GM21515 (cell line): ENCODE data around the gene BRME1.
A peak's percentile ranks its signal among the peaks of the same experiment; 100 is the strongest.

Experiments
- ATAC-seq: cut with Tn5 transposase; IDR thresholded peaks from one replicate; pipeline ENCODE4 v1.9.1; 2021; ENCODE audit not compliant: unreplicated experiment

Gene BRME1

DNA sequence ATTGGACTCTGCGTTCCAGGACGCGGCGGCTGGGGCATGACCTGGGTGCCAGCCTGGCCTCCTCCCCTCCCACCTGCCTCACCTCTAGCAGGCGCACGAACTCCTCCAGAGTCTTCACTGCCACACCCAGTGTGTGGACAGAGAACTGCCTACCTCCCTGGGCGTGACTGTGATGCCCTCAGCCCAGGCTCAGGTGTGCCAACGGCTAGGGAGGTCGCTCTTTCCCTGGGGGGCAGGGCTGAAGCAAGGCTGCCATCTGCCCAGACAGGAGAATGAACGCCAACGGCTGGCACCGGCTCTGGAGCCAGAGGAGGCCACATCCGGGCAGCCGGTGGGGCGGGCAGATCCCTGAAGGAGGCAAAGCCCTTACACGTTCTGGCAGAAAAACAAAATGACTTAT is 17.6 kb downstream of the BRME1 start:
- ATAC-seq: no peak

DNA sequence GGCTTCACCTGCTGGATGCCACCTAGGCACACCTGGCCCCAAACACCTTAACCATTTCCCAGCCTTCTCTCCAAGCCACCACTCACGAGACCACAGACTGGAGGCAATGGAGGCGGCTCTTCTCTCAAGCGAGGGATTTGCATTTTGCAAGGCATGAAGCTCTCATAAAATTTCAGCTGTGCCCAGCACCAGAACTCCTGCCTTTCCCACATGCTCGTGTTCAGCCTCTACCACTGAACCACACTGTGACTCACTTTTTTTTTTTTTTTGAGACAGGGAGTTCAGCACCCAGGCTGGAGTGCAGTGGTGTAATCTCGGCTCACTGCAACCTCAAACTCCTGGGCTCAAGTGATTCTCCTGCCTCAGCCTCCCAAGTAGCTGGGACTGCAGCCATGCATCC is 18.4 kb downstream of the BRME1 start:
- ATAC-seq: no peak

DNA sequence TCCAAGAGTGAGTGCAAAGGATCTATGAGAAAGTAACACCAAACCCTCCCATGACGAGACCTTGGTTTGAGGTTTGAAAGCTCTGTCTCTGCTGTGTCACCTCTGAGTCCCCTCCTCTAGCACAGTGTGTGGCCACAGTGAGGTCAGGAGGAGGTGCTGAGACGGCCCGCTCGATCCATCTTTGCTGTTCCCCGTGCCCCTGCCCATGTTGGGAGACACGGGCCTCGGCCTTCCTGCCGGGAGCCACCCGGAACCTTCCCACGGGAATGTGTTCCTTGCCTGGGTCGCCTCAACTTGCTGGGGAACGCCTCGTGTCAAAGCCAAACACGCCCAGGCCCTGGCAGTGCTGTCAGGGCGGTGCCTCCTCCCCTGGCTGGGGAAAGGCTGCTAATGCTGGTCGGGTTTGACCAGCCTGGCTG is 18.9 kb downstream of the BRME1 start:
- ATAC-seq: no peak

DNA sequence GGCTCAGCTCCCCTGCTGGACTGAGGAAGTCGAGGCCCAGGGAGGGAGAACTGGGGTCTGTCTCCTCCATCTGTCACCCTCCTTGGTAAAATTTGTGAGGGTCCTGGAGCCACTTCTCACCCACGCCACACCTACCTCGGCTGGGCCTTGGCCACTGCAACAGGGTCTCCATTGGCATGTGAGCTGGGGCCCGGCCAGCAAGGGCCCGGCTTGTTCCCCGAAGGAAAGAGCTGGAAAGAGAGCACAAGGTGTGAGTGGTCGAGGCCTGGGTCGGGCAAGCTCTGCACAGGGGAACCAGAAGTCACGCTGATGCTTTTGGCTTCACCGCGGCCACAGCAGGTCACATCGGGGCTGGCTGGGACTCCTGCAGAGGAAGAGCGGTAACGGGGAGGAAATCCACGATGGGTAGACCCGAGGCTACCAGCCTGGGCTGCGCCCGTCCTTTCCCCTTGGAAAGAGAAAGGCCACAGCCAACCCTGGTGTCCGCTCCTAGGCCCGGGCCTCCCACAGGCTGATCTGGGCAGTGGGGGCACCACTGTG is 20.0 kb downstream of the BRME1 start:
- no peak for ATAC-seq

DNA sequence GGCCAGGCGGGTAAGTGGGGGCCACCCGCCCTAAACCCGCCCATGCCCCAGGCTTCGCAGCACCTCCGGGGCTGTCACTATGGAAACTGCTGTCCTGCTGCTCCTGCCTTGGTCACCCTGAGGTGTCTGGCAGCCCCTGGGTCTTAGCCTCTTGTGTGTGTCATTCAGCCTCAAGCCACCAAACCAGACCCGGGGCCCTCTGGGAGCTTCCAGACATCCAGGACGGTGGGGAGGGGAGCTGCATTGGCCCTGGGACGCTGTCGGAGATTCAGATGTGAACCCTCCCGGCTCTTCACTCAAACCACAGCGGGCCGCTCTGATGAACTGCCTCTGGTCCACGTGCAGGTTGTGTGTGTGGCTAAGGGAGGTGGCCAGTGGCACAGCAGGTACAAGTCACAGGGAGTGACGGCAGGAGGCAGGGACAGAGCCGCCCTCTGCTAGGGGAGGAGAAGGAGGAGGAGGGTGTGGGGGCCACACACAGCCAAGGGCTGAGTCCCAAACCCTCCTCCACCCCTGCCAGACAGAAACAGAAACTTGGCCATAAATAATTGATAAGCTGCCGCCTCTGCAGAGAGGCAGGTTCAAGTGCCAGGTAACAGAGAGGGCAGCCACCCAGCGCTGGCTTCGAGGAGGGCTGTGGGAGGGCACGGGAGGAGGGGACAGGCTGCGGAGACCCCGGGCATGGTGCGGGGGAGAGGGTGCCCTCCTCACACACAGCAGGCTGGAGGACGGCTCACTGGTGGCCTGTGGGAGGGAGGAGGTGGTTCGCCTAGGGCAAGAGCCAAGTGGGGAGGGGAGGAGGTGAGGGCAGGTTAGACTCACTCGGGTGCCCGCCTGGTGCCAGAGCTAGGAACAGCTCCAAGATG is 21.0 kb downstream of the BRME1 start:
- no peak for ATAC-seq

DNA sequence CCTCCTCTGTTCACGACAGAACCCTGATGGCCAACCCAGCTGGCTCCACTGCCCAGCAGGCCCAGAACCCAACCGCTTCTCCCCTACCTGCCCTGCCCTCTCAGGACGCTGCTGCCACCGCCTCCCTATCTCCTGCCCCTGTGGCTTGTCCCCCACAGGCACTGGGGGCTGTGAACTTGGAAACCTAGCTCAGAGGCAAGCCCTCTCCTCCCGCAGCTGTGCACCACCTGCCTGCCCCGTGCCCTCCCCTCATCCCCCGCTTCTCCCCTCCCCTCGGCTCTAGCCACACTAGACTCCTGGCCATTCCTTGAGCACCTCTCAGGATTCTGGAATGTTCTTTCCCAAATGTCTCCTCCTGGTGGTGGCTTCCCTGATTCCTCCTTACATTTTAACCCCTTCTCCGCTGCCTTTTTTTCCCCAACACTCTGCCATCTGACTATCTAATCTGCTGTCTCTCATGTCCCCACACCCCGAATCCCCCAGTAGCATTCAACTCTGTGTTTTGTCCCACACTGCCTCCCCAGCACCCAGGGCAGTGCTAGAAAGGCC is 22.3 kb downstream of the BRME1 start:
- no peak for ATAC-seq

DNA sequence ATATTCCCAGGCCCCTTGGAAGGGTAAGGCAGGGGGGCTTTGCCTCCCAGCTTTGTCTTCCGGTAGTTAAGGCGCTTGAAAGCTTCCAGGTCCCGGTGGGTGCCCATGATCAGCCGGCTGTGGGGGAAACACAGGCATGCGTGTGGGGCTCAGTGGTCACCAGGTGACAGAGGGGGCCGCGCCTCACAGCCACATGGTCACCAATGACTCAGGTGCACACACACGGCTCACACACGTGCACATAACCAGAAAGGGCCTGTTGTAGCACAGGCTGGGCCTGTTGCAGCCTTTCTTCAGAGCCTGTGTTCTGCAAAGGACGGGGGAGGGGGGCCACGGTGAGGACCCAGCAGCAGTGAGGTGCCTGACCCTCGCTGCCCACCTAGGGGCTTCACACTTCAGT is 23.1 kb downstream of the BRME1 start:
- ATAC-seq: no peak

DNA sequence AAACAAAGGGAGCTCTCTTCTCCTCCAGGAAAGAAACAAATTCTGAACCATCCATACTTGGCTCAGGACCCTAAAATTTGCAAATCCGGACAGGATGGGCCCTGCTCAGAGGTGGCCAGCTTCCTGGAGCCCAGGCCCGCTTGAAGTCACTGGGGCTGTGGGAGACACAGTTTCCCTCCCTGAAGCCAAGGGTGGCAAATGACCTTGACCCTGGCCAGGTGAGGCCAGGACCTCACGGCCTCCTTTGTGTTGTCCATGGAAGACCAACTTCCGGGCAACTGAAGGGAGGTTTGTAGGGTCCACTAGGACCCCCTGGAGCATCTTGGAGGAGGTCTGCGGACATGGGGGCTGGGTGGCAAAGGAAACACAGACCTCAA is 23.5 kb downstream of the BRME1 start:
- no peak for ATAC-seq

DNA sequence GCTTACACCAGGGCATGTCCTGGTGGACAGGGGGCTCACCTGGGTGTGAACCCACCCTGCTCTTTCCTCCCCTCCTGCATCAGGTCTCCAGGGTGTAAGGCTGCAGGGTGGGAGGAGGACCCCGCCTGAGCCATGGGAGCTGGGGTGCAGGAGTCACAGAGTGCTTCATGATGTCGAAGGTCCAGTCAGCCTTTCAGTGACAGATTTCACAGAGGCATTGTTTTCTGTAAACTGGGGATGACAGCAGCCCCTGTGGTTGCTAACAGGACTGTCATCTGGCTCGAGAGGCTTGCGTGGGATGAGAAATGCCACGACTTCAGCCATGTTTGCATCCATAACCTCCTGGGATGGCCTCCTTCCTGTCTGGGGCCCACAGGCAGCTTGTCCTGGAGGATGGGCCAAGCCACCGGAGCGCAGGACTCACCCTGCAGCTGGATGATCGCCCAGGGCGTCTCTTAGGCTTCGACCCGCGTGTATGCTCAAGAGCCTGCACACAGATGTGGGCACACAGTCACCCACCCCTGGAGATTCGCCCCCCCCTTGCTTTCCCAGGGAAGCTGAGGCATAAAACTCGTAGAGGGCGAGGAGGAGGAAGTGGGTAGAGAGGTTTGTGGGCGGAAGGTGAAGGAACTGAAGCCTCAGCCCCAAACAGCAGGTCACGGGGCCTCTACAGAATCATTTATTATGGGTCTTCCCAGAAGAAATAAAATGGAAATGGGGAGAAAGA is 24.1 kb downstream of the BRME1 start:
- ATAC-seq: no peak

DNA sequence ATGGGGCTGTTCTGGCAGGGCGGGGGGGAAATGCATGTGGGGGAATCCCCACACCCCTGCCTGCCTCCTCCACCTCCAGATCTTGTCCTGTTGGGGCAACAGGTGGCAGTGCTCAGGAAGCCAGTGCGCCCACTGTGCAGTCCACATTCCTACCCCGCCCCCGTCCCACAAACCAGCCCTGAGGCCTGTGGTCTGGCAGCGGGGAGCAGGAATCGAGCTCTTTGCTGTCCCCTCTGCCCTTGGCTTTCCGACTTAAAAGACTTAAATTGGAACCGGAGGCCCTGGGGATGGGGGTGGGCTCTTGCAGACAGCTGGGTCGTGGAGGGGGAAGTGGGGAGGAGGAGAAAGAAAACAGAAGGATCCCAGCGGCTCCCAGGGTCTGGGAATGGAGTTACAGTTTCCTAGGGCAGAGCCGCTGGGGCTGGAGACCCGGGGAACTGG is 24.6 kb downstream of the BRME1 start:
- ATAC-seq: no peak

DNA sequence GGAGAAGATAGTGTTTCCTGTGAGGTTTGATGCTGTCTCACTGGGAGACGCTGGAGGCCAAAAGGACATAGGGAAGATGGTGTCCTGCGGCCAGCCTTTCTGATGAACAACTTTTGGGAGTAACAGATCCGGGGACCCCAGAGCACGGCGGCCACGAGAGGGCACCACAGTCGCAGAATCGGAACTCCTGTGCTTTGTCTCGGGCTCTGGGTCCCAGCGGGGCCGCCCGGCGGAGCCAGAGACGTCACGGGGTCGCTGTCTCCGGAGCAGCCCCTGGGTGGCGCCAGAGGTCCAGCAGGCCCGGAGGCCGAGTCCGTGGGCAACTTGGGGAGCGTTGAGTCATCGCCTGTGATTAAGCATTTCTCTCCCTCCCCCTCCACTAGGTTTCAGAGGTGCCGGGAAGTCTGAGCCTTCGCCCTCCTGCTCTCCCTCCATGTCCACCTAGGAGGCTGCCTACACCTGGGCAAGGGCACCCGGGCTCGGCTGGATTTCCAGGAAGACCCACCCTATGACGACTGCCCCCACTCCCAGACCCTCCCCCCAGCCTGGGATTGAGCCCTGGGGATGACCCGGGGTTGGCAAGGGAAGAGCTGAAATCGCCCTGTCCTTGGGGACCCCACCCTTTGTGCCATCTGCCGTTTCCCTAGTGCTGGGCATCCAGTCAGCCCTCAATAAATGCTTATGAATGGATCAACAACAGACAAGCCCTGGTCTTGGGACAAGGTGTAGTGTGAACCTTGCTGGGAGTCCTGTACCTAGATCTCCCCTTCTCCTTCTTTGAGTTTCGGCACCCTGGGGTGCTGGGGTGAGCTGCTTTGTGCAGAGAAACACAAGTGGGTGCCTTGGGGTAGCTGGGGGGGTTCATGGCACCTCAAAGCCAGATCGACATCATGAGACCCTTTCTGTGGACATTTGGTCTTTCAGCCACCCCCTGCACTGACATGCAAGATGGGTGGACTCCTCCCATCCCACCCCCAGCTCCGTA is 25.6 kb downstream of the BRME1 start:
- peak; percentile 69 for ATAC-seq

DNA sequence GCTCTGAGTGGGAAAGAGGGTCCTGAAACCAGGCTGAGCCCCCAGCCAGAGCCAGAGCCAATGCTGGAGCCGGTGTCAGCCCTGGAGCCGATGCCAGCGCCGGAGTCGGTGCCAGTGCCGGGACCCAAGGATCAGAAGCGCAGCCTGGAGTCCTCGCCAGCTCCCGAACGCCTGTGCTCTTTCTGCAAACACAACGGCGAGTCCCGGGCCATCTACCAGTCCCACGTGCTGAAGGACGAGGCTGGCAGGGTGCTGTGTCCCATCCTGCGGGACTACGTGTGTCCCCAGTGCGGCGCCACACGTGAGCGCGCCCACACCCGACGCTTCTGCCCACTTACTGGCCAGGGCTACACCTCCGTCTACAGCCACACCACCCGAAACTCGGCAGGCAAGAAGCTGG is 28.6 kb downstream of the BRME1 start:
- no peak for ATAC-seq

DNA sequence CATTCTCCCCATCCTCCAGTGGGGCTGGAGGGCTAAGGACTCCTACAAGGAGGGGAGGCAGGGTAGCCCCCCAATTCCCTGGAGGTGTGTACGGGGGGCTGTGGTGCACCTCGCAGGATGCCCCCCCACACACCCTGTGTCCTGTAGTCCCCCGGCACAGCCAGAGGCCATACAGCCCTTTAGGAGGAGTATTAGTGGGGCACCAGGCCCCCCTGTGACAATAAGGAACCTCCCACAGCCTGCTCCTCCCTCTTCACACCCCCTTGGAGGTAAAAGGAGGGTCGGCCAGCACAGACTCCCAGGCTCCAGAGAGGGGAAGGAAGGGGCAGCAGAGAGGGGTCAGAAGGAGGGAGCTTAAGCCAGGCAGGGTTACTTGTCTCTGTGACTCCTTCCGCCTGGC is 29.1 kb downstream of the BRME1 start, which contains the start of gene NANOS3:
NANOS3 (plus strand) TSS at position 301 of the 400 bp plus-strand sequence. CDS start 115 bp downstream, outside the sequence.
- no peak for ATAC-seq

DNA sequence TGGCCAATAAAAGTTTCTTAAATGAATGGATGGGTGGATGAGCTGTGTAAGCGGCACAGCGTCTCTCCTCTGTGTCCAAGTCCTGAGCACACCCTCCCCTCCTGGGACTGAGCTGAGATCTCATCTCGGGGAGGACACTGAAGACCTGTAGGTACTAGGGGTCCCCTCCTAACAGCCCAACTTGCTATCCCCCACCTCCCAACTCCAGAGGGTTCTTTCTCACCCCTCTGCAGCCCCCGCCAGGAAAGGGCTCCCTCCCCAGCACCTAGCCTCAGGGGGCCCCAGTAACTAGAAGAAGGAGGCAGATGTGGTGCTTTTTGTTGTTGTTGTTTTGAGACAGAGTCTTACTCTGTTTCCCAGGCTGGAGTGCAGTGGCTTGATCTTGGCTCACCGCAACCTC is 30.1 kb downstream of the BRME1 start:
- no peak for ATAC-seq

DNA sequence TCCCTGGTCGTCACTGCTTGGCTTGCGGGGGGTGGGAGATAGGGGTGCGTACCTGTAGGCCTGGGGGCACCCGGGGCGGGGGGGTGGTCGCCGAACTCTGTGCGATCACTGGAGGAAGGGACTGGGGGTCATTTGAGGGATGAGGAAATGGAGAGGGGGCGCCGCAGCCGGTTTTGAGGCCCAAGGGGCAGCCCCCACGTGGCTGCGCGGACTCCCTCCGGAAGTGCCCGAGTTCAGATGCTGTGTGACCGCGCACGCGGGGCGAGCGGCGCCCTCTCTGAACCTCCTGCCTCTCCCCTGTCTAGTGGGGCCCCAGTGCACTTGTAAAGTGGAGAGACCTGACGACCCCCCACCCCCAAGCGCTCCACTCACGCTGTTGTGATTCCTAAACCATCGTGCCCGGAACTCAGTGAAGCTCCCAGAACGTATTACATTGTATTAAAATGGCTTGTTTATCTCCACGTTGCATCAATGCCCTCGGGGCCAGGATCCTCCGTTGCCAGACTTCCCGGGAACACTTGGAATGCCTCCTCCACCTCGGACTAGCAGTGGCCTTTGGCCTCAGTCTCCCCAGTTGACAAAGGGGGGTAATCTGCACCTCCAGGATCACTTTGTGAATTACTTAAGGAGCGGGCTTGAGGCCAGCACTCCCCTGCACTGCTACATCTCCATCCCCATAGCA is 31.9 kb downstream of the BRME1 start:
- no peak for ATAC-seq

DNA sequence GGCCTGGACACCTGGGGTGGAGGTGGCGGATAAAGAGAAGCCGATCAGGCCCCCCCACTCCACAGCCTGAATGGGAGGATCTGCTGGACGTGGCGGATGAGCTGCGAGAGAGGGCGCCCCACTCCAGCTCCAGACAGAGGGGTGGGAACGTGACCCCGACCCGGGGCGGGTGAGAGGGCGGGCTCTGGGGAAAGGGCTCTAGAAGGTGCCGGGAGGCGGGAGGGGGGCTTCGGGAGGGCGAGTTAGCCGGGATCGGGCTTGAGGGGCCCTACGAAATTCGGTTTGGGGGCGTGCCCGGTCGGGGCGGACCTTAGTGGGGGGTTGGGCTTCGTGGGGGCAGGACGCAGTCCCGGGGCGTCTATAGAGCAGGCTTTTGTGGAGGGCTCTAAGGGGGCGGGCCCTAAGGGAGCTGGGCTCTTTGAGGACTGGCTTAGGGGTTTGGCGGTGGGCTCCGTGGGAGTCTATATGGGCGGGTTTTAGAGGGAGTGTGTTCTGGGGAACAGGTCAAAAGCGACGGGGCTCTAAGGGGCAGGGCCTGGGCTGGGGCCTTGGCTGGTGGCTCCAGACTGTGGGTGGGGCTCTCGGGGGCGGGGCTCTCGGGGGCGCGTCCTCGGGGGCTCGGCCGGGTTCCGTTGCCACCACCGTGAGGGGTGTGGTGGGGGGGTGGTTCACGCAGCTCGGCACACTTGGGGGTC is 33.1 kb downstream of the BRME1 start:
- no peak for ATAC-seq

DNA sequence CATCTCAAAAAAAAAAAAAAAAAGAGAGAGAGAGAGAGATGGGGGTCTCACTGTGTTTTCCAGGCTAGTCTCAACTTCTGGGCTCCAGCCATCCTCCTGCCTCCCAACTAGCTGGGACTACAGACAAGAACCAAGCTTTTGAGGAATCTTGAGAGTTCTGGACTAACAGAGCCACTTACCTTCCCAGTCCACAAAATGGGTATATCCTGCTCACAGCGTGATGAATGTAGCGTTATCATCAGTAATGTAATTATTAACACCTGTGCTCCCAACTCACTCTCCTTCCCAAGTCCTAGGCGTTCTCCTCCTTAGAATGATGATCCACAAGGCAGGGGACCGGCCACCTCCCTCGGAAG is 33.6 kb downstream of the BRME1 start:
- no peak for ATAC-seq

DNA sequence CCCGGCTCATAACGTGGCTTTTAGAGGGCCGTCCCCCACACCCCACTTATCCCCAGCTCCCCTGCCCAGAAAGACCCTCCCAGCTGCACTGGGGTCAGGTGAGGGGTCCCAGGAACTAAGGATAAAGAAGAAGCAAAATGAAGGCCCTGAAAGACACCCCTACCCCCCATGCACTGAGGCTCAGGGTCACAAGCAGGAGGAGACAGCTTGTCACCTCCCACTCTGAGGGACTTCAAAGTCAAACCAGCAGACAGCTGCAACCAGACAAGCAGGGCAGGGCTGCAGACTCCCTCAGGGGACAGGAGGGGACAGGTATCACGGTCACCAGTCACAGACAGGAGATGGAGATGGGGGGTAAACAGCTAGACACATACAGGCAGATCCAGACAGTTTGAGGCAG is 35.0 kb downstream of the BRME1 start:
- no peak for ATAC-seq

DNA sequence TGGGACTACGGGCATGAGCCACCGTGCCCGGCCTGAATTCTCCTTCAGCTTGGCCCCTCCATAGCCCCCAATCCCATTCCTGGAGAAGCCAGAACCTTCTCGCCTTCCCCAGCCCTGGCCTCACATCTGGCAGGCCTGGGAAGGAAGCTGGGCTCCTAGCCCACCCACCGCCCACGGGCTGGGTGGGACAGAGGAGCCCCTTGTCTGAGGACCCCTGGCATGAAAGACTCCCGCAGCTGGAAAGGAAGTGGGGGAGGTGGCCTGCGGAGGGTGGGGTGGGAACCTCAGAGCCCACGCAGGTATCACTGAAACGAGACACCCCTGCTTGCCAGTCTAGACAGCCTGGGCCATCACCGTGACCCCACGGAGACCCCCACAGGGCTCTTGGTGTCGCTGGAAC is 36.6 kb downstream of the BRME1 start:
- ATAC-seq: no peak
